ENCODE results near the gene EMC10. TPM values are rescaled to one million over a fixed set of nuclear protein-coding genes. Genes with fewer than 3 reads are reported as not detected.
A peak's percentile ranks its signal among the peaks of the same experiment; 100 is the strongest.

EMC10 gene
- total and polyA plus RNA-seq, 10 of the 15 experiments (the other 5 are each of a cell fraction or from before 2014, with no cell fraction given), result 2.5 to 77.3 (median 20.3) TPM

DNA sequence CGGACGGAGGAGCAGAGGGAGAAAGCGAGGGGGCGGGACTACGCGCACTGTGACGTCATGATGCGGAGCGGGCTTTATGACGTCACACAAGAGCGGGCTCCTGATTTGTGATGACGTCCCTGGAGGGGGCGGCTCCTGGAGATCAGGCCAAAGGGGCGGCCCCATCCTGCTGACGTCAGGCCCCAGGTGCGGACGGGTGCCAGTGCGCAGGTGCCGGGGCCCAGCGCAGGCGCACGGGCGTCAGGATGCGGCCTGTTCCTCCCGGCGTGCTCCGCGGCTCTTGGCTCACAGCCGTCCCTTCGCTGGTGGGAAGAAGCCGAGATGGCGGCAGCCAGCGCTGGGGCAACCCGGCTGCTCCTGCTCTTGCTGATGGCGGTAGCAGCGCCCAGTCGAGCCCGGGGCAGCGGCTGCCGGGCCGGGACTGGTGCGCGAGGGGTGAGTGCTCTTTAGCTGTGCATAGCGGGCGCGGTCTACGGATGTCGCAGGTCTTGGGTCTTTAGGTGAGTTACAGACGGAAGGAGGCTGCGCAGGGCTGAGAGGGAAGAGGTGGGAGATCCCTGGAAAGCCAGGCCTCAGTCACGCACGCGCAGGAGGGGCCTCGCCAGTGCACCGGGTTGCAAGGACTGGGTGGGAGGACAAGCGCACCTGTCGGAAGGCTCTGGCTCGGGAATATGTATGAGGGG is at the start of gene EMC10, which contains the start of gene GARIN5A (continued):
- TF ChIP-seq, protein P1, sequence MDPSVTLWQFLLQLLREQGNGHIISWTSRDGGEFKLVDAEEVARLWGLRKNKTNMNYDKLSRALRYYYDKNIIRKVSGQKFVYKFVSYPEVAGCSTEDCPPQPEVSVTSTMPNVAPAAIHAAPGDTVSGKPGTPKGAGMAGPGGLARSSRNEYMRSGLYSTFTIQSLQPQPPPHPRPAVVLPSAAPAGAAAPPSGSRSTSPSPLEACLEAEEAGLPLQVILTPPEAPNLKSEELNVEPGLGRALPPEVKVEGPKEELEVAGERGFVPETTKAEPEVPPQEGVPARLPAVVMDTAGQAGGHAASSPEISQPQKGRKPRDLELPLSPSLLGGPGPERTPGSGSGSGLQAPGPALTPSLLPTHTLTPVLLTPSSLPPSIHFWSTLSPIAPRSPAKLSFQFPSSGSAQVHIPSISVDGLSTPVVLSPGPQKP (IDR thresholded peaks at IDR 0.05; ENCODE audit: low read depth, low read length), result no peak

DNA sequence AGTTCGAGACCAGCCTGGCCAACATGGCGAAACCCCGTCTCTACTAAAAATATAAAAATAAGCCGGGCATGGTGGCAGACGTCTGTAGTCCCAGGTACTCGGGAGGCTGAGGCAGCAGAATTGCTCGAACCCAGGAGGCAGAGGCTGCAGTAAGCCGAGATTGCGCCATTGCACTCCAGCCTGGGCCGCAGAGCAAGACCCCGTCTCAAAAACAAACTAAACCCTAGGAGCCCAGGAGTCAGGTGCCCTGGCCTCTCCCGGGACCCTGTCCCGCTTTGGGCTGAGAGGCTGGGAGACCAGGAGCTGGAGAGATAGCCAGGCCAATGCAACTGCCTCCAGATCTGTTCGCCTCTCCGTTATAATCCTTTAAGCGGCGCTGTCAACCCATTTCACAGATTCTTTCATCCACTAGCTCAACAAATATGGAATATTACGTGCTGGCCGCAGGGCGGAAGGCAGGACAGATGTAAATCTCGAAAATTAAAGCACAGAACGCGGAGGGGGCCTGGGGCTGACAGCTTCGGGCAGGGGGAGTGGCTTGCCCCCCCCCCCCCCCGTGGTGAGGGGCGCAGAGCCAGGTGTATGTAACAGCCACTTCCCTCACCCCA is 48.9 kb upstream of the EMC10 start:
- POLR2A ChIA-PET, result interaction anchor here (4.2 kb wide), 1 partner anchor 10 kb away, joined by 26 read pairs; the partner anchor contains the start of gene SPIB

More for the DNA sequence above, 48.9 kb upstream of the EMC10 start:
- BruUV-seq (replicated peaks), result no TSS peak
- peak overlapping the region; percentile 7; the same call in 1 of the 2 replicates for H3K4me2 ChIP-seq (ENCODE audit: control insufficient read depth, insufficient read depth)
- SMC1A ChIA-PET (ENCODE audit: uncharacterized antibody, unreplicated experiment), result no interaction called here
- intact Hi-C loops (cut with micrococcal nuclease; ENCODE audit: unreplicated experiment), result no loop called here
- H4K20me1 ChIP-seq (ENCODE audit: control insufficient read depth, insufficient read depth), result peaks cover 4% of the 10 kb centered on the region
- in situ Hi-C loops (cut with MboI), result no loop called here
- H3K4me1 ChIP-seq (ENCODE audit: control insufficient read depth, insufficient read depth, low read length), result peaks cover 48% of the 10 kb centered on the region
- FAIRE-seq, result no peak
- H3K9me3 ChIP-seq (replicated peaks; ENCODE audit: control insufficient read depth, insufficient read depth, low read length), result no peaks in the 10 kb centered on the region
- H3K27me3 ChIP-seq (replicated peaks in 1 of 2; ENCODE audit: control insufficient read depth in 2 of 2, insufficient read depth in 2 of 2, low read length in 1 of 2), result no peaks in the 10 kb centered on the region
- no peak for ATAC-seq
- no peak overlapping the region; the same call in 1 of the 2 replicates for H2AFZ ChIP-seq (ENCODE audit: control insufficient read depth, low read depth, low read length)
- no peak for DNase-seq (ENCODE audit: low read depth, low spot score)
- CTCF ChIA-PET, result interaction anchor here (0.7 to 2.1 kb wide), 5 partner anchors 33 to 113 kb away, joined by 3 to 6 read pairs (median 3); no protein-coding TSS in a partner anchor
- TF ChIP-seq, protein P2, sequence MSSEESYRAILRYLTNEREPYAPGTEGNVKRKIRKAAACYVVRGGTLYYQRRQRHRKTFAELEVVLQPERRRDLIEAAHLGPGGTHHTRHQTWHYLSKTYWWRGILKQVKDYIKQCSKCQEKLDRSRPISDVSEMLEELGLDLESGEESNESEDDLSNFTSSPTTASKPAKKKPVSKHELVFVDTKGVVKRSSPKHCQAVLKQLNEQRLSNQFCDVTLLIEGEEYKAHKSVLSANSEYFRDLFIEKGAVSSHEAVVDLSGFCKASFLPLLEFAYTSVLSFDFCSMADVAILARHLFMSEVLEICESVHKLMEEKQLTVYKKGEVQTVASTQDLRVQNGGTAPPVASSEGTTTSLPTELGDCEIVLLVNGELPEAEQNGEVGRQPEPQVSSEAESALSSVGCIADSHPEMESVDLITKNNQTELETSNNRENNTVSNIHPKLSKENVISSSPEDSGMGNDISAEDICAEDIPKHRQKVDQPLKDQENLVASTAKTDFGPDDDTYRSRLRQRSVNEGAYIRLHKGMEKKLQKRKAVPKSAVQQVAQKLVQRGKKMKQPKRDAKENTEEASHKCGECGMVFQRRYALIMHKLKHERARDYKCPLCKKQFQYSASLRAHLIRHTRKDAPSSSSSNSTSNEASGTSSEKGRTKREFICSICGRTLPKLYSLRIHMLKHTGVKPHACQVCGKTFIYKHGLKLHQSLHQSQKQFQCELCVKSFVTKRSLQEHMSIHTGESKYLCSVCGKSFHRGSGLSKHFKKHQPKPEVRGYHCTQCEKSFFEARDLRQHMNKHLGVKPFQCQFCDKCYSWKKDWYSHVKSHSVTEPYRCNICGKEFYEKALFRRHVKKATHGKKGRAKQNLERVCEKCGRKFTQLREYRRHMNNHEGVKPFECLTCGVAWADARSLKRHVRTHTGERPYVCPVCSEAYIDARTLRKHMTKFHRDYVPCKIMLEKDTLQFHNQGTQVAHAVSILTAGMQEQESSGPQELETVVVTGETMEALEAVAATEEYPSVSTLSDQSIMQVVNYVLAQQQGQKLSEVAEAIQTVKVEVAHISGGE (CRISPR knock-in tag; IDR thresholded peaks at IDR 0.05), result no peak
- no peak for TF ChIP-seq POU2F2 (IDR thresholded peaks at IDR 0.05; ENCODE audit: borderline replicate concordance, low read depth, low read length)
- TF ChIP-seq, protein P3, sequence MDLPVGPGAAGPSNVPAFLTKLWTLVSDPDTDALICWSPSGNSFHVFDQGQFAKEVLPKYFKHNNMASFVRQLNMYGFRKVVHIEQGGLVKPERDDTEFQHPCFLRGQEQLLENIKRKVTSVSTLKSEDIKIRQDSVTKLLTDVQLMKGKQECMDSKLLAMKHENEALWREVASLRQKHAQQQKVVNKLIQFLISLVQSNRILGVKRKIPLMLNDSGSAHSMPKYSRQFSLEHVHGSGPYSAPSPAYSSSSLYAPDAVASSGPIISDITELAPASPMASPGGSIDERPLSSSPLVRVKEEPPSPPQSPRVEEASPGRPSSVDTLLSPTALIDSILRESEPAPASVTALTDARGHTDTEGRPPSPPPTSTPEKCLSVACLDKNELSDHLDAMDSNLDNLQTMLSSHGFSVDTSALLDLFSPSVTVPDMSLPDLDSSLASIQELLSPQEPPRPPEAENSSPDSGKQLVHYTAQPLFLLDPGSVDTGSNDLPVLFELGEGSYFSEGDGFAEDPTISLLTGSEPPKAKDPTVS (IDR thresholded peaks at IDR 0.05; ENCODE audit: low read depth, low read length), result no peak
- TF ChIP-seq WRNIP1 (IDR thresholded peaks at IDR 0.05; ENCODE audit: borderline replicate concordance, low read depth, low read length), result no peak
- TF ChIP-seq FOXK2 (IDR thresholded peaks at IDR 0.05), result no peak
- TF ChIP-seq ZZZ3 (IDR thresholded peaks at IDR 0.05; ENCODE audit: control insufficient read depth, insufficient read length, low read depth), result no peak
- no peak for TF ChIP-seq POLR2AphosphoS5 (IDR thresholded peaks at IDR 0.05; ENCODE audit: low read length)
- TF ChIP-seq, protein P4, sequence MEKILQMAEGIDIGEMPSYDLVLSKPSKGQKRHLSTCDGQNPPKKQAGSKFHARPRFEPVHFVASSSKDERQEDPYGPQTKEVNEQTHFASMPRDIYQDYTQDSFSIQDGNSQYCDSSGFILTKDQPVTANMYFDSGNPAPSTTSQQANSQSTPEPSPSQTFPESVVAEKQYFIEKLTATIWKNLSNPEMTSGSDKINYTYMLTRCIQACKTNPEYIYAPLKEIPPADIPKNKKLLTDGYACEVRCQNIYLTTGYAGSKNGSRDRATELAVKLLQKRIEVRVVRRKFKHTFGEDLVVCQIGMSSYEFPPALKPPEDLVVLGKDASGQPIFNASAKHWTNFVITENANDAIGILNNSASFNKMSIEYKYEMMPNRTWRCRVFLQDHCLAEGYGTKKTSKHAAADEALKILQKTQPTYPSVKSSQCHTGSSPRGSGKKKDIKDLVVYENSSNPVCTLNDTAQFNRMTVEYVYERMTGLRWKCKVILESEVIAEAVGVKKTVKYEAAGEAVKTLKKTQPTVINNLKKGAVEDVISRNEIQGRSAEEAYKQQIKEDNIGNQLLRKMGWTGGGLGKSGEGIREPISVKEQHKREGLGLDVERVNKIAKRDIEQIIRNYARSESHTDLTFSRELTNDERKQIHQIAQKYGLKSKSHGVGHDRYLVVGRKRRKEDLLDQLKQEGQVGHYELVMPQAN (conservative IDR thresholded peaks at IDR 0.05), result no peak
- TF ChIP-seq ZNF274 (IDR thresholded peaks at IDR 0.05; ENCODE audit: insufficient read depth, insufficient read length), result no peak
- TF ChIP-seq ZBED1 (IDR thresholded peaks at IDR 0.05; ENCODE audit: borderline replicate concordance), result no peak
- H3K4me3 ChIP-seq, result no peak overlapping the region
- 89% methylated on average over 26 of the region's 26 CpGs for WGBS (ENCODE audit: insufficient coverage, insufficient replicate concordance, low lambda C conversion rate, missing lambda C conversion rate)
- RAD21 ChIA-PET (ENCODE audit: unreplicated experiment), result interaction anchor here (0.9 to 1.1 kb wide), 2 partner anchors 10 to 81 kb away, joined by 3 read pairs; no protein-coding TSS in a partner anchor
- peak overlapping the region; percentile 24; the same call in 1 of the 2 replicates for H3K27ac ChIP-seq (ENCODE audit: control insufficient read depth, insufficient read depth)
- peaks cover 9 to 10% of the 10 kb centered on the region in 2 experiments; a peak in 3 of 4 replicates for H3K36me3 ChIP-seq (ENCODE audit: control insufficient read depth in 2 of 2, insufficient read depth in 2 of 2, low read length in 1 of 2)
- H3K9ac ChIP-seq (ENCODE audit: control insufficient read depth, insufficient read depth, low read length), result no peak overlapping the region
- peaks cover 1% of the 10 kb centered on the region; the same call in 1 of the 2 replicates for H3K79me2 ChIP-seq (ENCODE audit: control insufficient read depth, insufficient read depth, low read length)
